Stimulated activated naive CD8-positive, alpha-beta T cell treated with anti-CD3 and anti-CD28 coated beads, Interleukin-15, Interleukin-2, amounts not matched to agents 100 U/mL and 50 U/mL, for 24 hours (primary cell): ENCODE measurements around the gene PML.
A peak's percentile ranks its signal among the peaks of the same experiment; 100 is the strongest.
"Not testable (repeated sequence)": the region's sequence is repeated elsewhere in the genome, so short reads cannot be mapped to it uniquely, and the experiment has no call there.

Experiments
- ATAC-seq: fragments of 150-1000 bp; cut with Tn5 transposase; one replicate; pipeline ENCODE4 v1.10.0; 2021
- DNase-seq: peaks from one replicate; pipeline ENCODE4 v3.0.0; 2021

PML gene

GRCh38 chr15:74040109-74040850 is 45.8 kb downstream of the PML start:
- no peak for DNase-seq
- no peak for ATAC-seq

GRCh38 chr15:74041311-74041756 is 46.8 kb downstream of the PML start:
- ATAC-seq (no peak), DNase-seq (no peak)

GRCh38 chr15:74041777-74042435 is 47.4 kb downstream of the PML start:
- no peak for DNase-seq
- ATAC-seq, result no peak

DNA sequence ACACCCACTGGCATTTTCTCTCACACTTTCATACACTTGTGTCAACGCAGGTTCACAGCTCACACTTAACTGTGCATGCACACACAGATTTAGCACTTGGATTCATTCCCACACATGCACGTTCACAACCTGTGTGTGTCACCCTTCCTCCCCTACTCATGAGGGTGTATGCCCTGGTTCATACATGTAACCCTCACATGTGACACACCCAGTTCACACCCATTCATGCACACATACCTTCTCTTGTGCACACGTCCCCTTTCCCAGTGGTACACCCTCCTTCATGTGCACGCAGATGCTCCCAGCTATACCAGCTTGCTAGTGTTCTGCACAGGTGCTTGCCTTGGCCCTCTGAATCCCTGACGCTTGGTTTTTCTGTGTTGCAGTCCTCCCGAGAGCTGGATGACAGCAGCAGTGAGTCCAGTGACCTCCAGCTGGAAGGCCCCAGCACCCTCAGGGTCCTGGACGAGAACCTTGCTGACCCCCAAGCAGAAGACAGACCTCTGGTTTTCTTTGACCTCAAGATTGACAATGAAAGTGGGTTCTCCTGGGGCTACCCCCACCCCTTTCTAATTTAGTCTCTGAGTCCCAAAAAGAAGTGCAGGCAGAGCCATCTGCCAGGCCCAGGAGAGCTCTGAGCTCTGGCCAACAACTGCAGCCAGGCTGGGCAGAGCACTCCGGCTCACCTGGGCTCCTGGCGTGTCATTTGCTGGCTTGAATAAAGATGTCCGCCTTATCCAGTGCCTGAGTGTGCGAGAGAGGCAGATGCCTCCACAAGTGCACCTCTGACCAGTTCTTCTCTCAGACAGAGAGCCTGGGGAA is 48.3 kb downstream of the PML start:
- ATAC-seq, result no peak
- no peak for DNase-seq

DNA sequence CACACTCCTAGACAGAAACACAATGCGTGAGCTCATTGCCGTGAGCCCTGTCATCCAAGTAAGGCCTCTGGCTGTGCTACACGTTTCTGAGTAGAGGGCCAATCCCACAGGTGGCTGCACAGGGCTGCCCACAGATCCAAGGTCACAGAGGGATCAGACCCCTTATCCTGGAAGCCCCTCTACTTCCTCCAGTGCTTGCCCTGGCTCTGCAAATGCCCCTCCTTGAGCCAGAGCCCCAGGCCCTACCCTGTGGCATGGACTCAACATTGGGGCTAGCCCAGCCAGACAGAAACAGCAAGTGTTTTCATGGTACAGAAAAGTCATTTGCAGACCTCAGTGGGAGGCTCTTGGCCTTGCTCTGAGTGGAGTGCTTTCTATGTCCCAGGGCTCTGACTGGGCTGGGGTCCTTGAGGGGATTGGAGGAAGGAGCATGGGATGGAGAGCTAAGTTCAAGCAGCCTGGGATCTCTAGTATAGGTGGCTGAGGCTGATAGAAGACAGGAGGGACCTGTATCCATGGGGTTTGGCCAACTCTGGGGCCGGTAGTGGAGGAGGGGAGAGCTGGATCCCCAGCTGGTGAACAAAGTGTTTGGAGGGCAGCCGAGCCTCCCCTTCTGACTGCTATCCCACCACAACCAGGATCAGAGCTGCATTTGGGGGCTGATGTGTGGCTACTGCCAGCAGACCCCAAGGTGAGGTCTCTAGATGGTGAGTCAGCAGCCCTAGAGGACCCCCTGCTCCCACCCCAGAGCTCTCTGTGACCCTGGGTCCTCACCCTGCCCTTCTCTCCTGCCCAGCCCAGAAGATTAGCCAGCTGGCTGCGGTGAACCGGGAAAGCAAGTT is 49.1 kb downstream of the PML start:
- ATAC-seq (no peak), DNase-seq (no peak)

GRCh38 chr15:74044267-74045110 is 50.0 kb downstream of the PML start:
- DNase-seq (no peak), ATAC-seq (no peak)

GRCh38 chr15:74045184-74045583 is 50.7 kb downstream of the PML start:
- no peak for ATAC-seq
- DNase-seq, result no peak

DNA sequence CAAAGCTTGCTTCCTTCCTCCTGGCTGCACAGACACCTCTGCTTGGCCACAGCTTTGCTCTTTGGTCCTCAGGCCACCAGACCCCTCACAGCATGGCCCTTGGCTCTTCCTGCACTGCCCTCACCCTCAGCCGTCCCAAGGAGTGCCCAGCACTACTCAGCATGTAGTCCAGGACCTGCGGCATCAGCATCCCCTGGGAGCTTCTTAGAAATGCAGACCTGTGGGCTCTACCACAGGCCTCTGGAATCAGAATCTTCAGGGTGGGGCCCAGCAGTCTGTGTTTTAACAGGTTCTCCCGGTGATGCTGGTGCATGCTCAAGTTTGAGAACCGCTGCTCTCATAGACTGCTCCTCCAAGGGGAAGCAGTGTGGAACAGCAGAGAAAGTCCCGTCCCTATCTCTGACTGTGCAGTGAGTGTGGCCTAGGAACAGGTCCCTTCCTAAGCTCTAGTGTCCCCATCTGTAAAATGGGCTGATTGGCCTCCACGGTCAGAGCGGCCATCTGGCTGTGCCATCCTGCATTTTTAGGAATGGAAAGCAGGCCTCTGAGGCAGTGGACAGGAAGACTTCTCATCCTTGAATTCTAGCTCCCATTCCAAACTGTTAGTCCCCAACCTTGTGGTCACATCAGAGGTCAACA is 51.2 kb downstream of the PML start:
- ATAC-seq, result no peak

GRCh38 chr15:74046275-74046674 is 51.8 kb downstream of the PML start:
- DNase-seq (no peak), ATAC-seq (no peak)

More for the DNA sequence above, 51.2 kb downstream of the PML start:
- no peak for DNase-seq

DNA sequence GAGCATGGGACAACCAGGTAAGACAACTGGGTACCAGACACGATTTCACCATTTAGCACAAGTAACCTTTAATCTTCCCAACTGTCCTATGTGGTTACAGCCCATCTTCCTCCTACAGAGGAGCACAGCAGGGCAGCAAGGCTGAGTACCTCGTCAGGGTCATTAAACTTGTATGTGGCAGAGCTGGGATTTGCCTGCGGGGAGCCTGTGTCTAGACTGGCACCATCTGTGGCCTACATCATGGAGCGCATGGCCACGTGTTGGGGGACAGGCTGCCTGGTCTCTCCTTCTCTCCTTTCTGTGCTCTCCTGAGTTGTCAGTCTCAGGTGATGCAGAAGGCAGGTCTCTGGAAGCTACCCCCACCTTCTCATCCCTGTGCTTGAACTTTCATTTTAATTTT is 55.6 kb downstream of the PML start:
- no peak for DNase-seq
- no peak for ATAC-seq

GRCh38 chr15:74050556-74051234 is 56.2 kb downstream of the PML start:
- DNase-seq, result no peak

DNA sequence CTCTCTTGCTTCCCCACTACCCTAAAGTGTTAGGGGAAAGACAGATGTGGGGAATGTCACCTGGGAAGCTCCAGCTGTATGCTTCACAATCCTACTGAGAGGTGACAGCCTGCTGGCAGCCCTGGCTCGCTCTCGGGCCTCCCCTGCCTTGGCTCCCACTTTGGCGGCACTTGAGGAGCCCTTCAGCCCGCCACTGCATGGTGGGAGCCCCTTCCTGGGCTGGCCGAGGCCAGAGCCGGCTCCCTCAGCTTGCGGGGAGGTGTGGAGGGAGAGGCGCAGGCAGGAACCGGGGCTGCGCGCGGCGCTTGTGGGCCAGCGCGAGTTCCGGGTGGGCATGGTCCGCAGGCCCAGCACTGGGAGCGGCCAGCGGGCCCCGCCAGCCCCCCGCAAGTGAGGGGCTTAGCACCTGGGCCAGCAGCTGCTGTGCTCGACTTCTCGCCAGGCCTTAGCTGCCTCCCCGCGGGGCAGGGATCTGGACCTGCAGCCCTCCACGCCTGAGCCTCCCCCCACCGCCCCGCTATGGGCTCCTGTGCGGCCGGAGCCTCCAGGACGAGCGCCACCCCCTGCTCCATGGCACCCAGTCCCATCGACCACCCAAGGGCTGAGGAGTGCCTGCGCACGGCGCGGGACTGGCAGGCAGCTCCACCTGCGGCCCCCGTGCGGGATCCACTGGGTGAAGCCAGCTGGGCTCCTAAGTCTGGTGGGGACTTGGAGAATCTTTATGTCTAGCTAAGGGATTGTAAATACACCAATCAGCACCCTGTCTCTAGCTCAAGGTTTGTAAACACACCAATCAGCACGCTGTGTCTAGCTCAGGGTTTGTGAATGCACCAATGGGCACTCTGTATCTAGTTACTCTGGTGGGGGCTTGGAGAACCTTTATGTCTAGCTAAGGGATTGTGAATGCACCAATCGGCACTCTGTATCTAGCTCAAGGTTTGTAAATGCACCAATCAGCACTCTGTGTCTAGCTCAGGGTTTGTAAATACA is 58.0 kb downstream of the PML start:
- not testable (repeated sequence) for ATAC-seq, DNase-seq

More at GRCh38 chr15:74050556-74051234, 56.2 kb downstream of the PML start:
- no peak for ATAC-seq

GRCh38 chr15:74053517-74053916 is 59.0 kb downstream of the PML start:
- ATAC-seq (no peak), DNase-seq (no peak)

- ATAC-seq (peak; percentile 93), DNase-seq (peak; percentile 79)
Observed at GRCh38 chr15:74053941-74054529, 59.5 kb downstream of the PML start.

GRCh38 chr15:74055804-74056203 is 61.3 kb downstream of the PML start:
- no peak for DNase-seq
- no peak for ATAC-seq

GRCh38 chr15:74056330-74056729 is 61.8 kb downstream of the PML start:
- not testable (repeated sequence) for ATAC-seq, DNase-seq

DNA sequence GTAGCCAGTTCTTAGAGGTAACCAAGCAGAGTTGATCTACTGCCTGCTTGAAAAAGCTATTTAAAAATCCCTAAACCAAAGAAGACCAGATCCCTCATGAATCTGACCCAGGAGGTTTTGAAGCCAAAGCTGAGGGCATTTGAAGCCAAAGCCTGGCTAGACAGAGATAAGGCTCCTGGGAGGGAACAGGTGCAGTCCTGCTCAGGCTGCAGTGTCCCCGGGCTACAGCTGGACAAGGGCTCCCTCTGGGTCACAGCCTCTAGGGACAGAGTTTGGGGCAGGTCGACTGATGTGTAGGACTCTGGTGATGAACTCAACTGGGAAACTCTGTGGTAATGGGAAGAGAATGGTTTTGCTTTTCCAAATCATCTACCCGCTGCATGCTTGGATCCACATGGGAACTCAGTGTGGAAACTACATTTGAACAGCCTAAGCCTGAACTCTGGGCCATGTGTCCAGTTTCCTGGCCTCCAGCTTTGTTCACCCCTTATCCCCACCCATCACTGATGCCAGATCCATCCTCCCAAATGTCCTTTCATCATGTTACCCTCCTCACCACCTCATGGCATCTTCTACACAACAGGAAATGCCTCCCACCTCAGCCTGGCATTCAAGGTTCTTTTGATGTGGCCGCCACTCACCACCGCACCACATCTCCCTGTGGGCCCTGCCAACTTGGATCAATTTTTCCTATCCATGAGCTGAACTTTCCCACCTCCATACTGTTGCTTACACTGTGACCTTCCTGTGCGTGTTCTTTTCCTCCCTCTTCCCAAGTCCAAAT is 64.7 kb downstream of the PML start:
- DNase-seq, result peak; percentile 18
- peak; percentile 65 for ATAC-seq
